Trophoblast cell (in vitro differentiated cells and primary cell): Measurements from ENCODE around the gene KDM4C.

ENCODE experiments used
- DNase-seq, 2 donors: peaks; one replicate each; pipeline ENCODE4 v3.0.0-alpha.2; 2016
- H2AFZ ChIP-seq: 2 replicates; pipeline ENCODE4 v1.6.1; 2013; ENCODE audit warnings: low read length, moderate library complexity, mild to moderate bottlenecking; ENCODE audit not compliant: insufficient read depth, poor library complexity
- H2AK5ac ChIP-seq: 2 replicates; pipeline ENCODE4 v1.6.1; 2013; ENCODE audit warnings: mild to moderate bottlenecking, low read length
- H2BK120ac ChIP-seq: 2 replicates; pipeline ENCODE4 v1.6.1; 2013; ENCODE audit warnings: low read length, mild to moderate bottlenecking, moderate library complexity; ENCODE audit not compliant: insufficient read depth, poor library complexity
- H2BK12ac ChIP-seq: 2 replicates; pipeline ENCODE4 v1.6.1; 2013; ENCODE audit warnings: mild to moderate bottlenecking, low read length, moderate library complexity
- H2BK5ac ChIP-seq: 2 replicates; pipeline ENCODE4 v1.6.1; 2013; ENCODE audit warnings: low read length, low read depth, moderate library complexity, mild to moderate bottlenecking; ENCODE audit not compliant: poor library complexity
- H3K14ac ChIP-seq: 2 replicates; pipeline ENCODE4 v1.6.1; 2013; ENCODE audit warnings: mild to moderate bottlenecking, low read length
- H3K18ac ChIP-seq: 2 replicates; pipeline ENCODE4 v1.6.1; 2013; ENCODE audit warnings: mild to moderate bottlenecking, low read length
- H3K23ac ChIP-seq: 2 replicates; pipeline ENCODE4 v1.6.1; 2013; ENCODE audit warnings: low read length
- H3K27ac ChIP-seq: 2 replicates; pipeline ENCODE4 v1.5.1; 2013; ENCODE audit warnings: low read depth, mild to moderate bottlenecking, inconsistent platforms, low read length, moderate library complexity
- H3K27me3 ChIP-seq: 2 replicates; pipeline ENCODE4 v1.6.1; 2013; ENCODE audit warnings: inconsistent platforms, mild to moderate bottlenecking, low read length, moderate library complexity; ENCODE audit not compliant: insufficient read depth
- H3K36me3 ChIP-seq, 2 experiments: 1 replicate in 1 of 2; 2 replicates in 1 of 2; pipeline ENCODE4 v1.6.1; 2013; ENCODE audit warnings: low read length in 2 of 2, mild to moderate bottlenecking in 2 of 2, moderate library complexity in 1 of 2; ENCODE audit not compliant: insufficient read depth in 2 of 2, control insufficient read depth in 1 of 2
- H3K4ac ChIP-seq: 2 replicates; pipeline ENCODE4 v1.6.1; 2013; ENCODE audit warnings: low read depth, mild to moderate bottlenecking, low read length, moderate library complexity
- H3K4me1 ChIP-seq, 2 experiments: 1 replicate in 1 of 2; 2 replicates in 1 of 2; pipeline ENCODE4 v1.6.1; 2013; ENCODE audit warnings: low read length in 2 of 2, mild to moderate bottlenecking in 2 of 2, moderate library complexity in 1 of 2; ENCODE audit not compliant: insufficient read depth in 2 of 2, control insufficient read depth in 1 of 2
- H3K4me2 ChIP-seq: 2 replicates; pipeline ENCODE4 v1.6.1; 2013; ENCODE audit warnings: inconsistent platforms, mild to moderate bottlenecking, low read length, moderate library complexity
- H3K4me3 ChIP-seq: 2 replicates; pipeline ENCODE4 v1.5.1; 2013; ENCODE audit warnings: mild to moderate bottlenecking, low read depth, low read length, inconsistent platforms
- H3K79me1 ChIP-seq: one replicate; pipeline ENCODE4 v1.6.1; 2013; ENCODE audit warnings: low read length
- H3K79me2 ChIP-seq: 2 replicates; pipeline ENCODE4 v1.6.1; 2013; ENCODE audit warnings: low read length, mild to moderate bottlenecking; ENCODE audit not compliant: control insufficient read depth, insufficient read depth, poor library complexity
- H3K9ac ChIP-seq: 2 replicates; pipeline ENCODE4 v1.6.1; 2013; ENCODE audit warnings: mild to moderate bottlenecking, low read length
- H3K9me3 ChIP-seq: 2 replicates; pipeline ENCODE4 v1.6.1; 2013; ENCODE audit warnings: low read depth, mild to moderate bottlenecking, control low read depth, inconsistent platforms, low read length; ENCODE audit not compliant: insufficient read depth
- H4K12ac ChIP-seq: 2 replicates; pipeline ENCODE4 v1.6.1; 2013; ENCODE audit warnings: low read depth, mild to moderate bottlenecking, low read length, moderate library complexity
- H4K8ac ChIP-seq: 2 replicates; pipeline ENCODE4 v1.6.1; 2013; ENCODE audit warnings: low read depth, mild to moderate bottlenecking, low read length, moderate library complexity
- H4K91ac ChIP-seq: one replicate; pipeline ENCODE4 v1.6.1; 2013; ENCODE audit warnings: low read depth, mild to moderate bottlenecking, low read length, moderate library complexity
- WGBS: extraction: QIAGEN DNeasy Blood & Tissue Kit; methylation state at CpG from one replicate; pipeline ENCODE4 v1.1.7; 2013; ENCODE audit warnings: missing lambda C conversion rate; ENCODE audit not compliant: insufficient read length, insufficient coverage; ENCODE audit errors: extremely low coverage; 5-methylcytosine and 5-hydroxymethylcytosine counted together

Gene KDM4C

DNA sequence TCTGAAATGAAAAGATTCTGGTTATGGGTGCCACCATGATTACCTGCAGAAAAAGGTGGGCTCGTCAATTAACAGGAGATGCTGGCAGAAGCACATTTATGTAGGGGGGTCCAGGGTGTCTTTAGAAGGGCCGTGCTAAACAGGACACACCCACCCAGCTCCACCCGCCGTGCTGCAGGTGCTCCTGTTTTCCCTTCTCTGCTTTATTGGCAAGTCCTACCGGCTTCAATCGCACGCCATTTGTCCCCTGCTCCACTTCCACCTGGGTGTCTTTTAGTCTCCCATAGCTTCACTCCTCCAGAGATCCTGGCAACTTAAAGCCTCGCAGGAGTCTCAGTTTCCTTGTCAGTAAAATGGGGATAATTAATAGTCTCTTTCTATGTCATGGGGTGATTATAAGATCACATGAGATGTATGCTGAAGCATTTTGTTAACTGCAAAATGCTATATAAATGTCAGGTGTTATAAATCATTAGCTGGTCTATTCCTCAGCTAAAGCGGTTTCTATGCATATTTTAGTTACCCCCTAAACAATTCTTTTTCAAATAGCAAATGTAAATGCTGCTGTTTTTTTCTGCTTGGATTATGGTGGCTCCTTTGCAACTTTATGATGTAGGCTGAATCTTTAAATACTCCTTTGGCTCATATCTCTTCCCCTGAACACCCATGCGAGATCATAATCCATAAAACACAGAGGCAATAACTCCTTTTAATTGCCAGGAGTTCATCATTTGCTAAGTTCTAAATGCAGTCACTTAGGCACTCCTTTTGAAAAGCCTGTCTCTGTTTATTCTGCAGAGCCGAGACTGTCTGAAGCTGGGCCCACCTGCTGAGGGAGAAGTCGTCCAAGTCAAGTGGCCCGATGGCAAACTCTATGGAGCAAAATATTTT, 406.9 kb downstream of the KDM4C start:
- Histone ChIP-seq H3K4me1 (peaks cover 2 to 6% of the 10 kb centered on the region in 2 experiments), H3K79me1 (peaks cover 3% of the 10 kb centered on the region), H4K91ac (peak overlapping the region; percentile 65), H3K18ac (no peak overlapping the region), H3K23ac (no peak overlapping the region), H2BK12ac (peak overlapping the region; percentile 52), H4K8ac (no peak overlapping the region), H3K79me2 (no peaks in the 10 kb centered on the region), H3K4me2 (no peak overlapping the region), H2AK5ac (peak overlapping the region; percentile 69), H3K4ac (no peak overlapping the region), H3K4me3 (no peak overlapping the region), H3K36me3 (no peaks in the 10 kb centered on the region), H3K9ac (no peak overlapping the region), H3K9me3 (peaks cover 3% of the 10 kb centered on the region), H4K12ac (no peak overlapping the region), H3K27me3 (no peaks in the 10 kb centered on the region), H3K27ac (peak overlapping the region; percentile 14), H2AFZ (no peak overlapping the region), H3K14ac (no peak overlapping the region), H2BK5ac (no peak overlapping the region), H2BK120ac (peak overlapping the region; percentile 75)
- no peak for DNase-seq
- no CpG with 5 or more reads among the region's 13 CpGs for WGBS

DNA sequence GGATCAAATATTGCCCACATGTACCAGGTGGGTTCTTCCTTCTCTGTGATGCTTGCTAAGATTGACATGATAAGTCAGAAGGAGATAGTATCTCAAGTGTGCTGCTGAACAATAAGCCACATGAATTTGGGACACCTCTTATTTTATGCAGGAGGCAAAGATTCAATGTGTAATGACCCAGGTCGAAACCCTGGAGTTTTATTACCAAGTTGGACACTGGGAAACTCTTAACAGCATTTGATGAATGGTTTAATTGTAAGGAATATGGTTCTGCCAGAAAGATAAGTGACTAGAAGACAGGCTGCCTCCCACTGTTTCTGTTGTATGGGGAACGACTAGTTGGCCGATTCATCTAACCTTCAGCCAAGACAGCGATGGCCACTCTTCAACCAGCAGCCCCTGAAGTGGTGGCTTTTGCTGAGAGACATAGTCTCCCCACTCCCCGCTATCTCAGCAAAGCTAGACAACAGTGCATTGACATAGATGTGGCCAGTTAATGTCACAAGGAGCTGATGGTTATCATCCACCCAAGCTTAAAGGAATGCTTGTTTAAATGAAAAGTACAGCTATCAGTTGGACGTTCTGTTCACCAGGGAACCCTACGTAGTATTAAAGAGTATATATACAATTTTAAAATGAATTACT, 407.7 kb downstream of the KDM4C start:
- DNase-seq: peak in 1 of 2 donors; percentile 27
- no CpG with 5 or more reads among the region's 7 CpGs for WGBS
- no peak overlapping the region for H2BK120ac ChIP-seq
- no peak overlapping the region for H2AFZ ChIP-seq
- H3K4me3 ChIP-seq: no peak overlapping the region
- no peaks in the 10 kb centered on the region for H3K36me3 ChIP-seq
- H2AK5ac ChIP-seq: no peak overlapping the region
- H3K14ac ChIP-seq: no peak overlapping the region
- H2BK12ac ChIP-seq: no peak overlapping the region
- H3K79me2 ChIP-seq: no peaks in the 10 kb centered on the region
- H3K23ac ChIP-seq: no peak overlapping the region
- H3K18ac ChIP-seq: no peak overlapping the region
- H2BK5ac ChIP-seq: no peak overlapping the region
- no peak overlapping the region for H3K4ac ChIP-seq
- H3K27ac ChIP-seq: peak overlapping the region; percentile 14
- no peak overlapping the region for H4K12ac ChIP-seq
- H3K4me2 ChIP-seq: no peak overlapping the region
- H3K9me3 ChIP-seq: peaks cover 3% of the 10 kb centered on the region
- no peak overlapping the region for H4K91ac ChIP-seq
- H3K4me1 ChIP-seq: peaks cover 2 to 6% of the 10 kb centered on the region in 2 experiments
- peaks cover 3% of the 10 kb centered on the region for H3K79me1 ChIP-seq
- H3K9ac ChIP-seq: no peak overlapping the region
- H4K8ac ChIP-seq: no peak overlapping the region
- no peaks in the 10 kb centered on the region for H3K27me3 ChIP-seq

DNA sequence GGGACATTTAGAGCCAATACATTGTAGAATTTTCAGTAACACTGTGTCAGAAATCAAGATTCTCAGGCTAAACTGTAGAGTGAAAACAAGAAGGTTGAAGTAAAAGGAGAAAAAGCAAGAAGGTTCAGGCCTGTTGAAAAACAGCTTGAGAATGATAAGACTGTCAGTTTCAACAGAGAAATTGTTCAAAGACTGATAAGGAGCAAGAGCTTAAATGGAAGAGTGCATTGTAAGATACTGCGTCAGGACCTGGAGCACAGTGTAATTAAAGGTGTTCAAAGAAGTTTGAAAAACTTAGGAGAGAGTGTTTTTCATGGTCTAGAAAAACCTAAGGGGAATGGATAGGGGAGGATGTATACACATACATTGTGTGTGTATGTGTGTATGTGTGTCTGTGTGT, 408.3 kb downstream of the KDM4C start:
- H3K4me3 ChIP-seq: no peak overlapping the region
- no peak overlapping the region for H3K9ac ChIP-seq
- no peak overlapping the region for H2BK5ac ChIP-seq
- no peaks in the 10 kb centered on the region for H3K27me3 ChIP-seq
- no peak overlapping the region for H3K27ac ChIP-seq
- H3K14ac ChIP-seq: no peak overlapping the region
- peaks cover 1% of the 10 kb centered on the region for H3K9me3 ChIP-seq
- H3K4me2 ChIP-seq: no peak overlapping the region
- H2AFZ ChIP-seq: no peak overlapping the region
- peak in 1 of 2 donors; percentile 70 for DNase-seq
- WGBS: no CpG with 5 or more reads among the region's 1 CpG
- no peak overlapping the region for H4K91ac ChIP-seq
- no peak overlapping the region for H4K12ac ChIP-seq
- no peak overlapping the region for H2AK5ac ChIP-seq
- no peak overlapping the region for H3K4ac ChIP-seq
- H4K8ac ChIP-seq: no peak overlapping the region
- H3K36me3 ChIP-seq: no peaks in the 10 kb centered on the region
- H3K18ac ChIP-seq: no peak overlapping the region
- H2BK120ac ChIP-seq: no peak overlapping the region
- peaks cover 7% of the 10 kb centered on the region for H3K79me1 ChIP-seq
- H2BK12ac ChIP-seq: no peak overlapping the region
- H3K79me2 ChIP-seq: no peaks in the 10 kb centered on the region
- H3K23ac ChIP-seq: no peak overlapping the region
- peaks cover 5 to 6% of the 10 kb centered on the region in 2 experiments for H3K4me1 ChIP-seq

DNA sequence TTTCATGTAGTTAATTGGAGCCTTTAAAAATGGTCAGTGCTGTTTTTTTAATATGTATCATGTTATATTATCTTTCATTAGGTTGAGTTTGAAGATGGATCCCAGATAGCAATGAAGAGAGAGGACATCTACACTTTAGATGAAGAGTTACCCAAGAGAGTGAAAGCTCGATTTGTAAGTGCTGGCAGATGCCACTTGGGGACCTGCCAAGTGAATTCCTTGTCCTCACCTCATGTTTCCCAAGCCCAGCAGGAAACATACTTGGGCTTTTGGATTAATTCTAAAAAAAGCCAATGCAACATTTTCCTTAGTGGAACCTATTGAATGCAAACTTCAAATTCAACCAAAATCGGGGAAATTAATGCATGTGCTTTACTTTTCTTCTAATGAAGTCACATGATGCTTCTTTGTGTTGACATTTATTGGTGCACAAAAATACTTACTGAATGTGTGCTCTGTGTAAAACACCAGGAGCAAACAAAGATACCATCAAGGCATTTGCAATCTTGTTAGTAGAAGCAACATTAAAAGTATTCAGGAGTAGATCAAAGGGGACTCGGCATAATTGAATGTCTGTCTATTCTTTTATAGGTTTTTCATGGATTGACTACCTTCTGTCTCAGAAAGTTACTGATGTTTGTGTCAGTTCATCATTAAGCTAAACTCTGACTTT, 412.1 kb downstream of the KDM4C start:
- H2AK5ac ChIP-seq: no peak overlapping the region
- H3K27me3 ChIP-seq: no peaks in the 10 kb centered on the region
- H4K91ac ChIP-seq: no peak overlapping the region
- no peak overlapping the region for H4K12ac ChIP-seq
- no peak overlapping the region for H3K4me3 ChIP-seq
- DNase-seq: no peak
- H3K9ac ChIP-seq: no peak overlapping the region
- H2BK12ac ChIP-seq: no peak overlapping the region
- peak overlapping the region; percentile 57 for H3K27ac ChIP-seq
- peaks cover 22% of the 10 kb centered on the region for H3K79me1 ChIP-seq
- peak overlapping the region; percentile 41 for H2BK5ac ChIP-seq
- no peak overlapping the region for H2AFZ ChIP-seq
- no peak overlapping the region for H3K4me2 ChIP-seq
- peaks cover 27 to 28% of the 10 kb centered on the region in 2 experiments for H3K4me1 ChIP-seq
- H3K9me3 ChIP-seq: no peaks in the 10 kb centered on the region
- H3K4ac ChIP-seq: no peak overlapping the region
- H3K36me3 ChIP-seq: no peaks in the 10 kb centered on the region
- H3K23ac ChIP-seq: no peak overlapping the region
- peaks cover 2% of the 10 kb centered on the region for H3K79me2 ChIP-seq
- H3K18ac ChIP-seq: no peak overlapping the region
- no peak overlapping the region for H2BK120ac ChIP-seq
- H4K8ac ChIP-seq: peak overlapping the region; percentile 30
- no CpG with 5 or more reads among the region's 3 CpGs for WGBS
- H3K14ac ChIP-seq: no peak overlapping the region
